Activated CD4-positive, alpha-beta T cell treated with anti-CD3 and anti-CD28 coated beads for 24 hours (primary cell): ENCODE data around the gene ASIC5.
"Not testable (repeated sequence)": the region's sequence is repeated elsewhere in the genome, so short reads cannot be mapped to it uniquely, and the experiment has no call there.

ENCODE experiments used
- DNase-seq, 2 donors: peaks; one replicate each; pipeline ENCODE4 v3.0.0-alpha.2; 2020; ENCODE audit warnings: low read depth in 2 of 2

Gene ASIC5

GRCh38 chr4:155800685-155801343 is 65.3 kb downstream of the ASIC5 start:
- no peak for DNase-seq

DNA sequence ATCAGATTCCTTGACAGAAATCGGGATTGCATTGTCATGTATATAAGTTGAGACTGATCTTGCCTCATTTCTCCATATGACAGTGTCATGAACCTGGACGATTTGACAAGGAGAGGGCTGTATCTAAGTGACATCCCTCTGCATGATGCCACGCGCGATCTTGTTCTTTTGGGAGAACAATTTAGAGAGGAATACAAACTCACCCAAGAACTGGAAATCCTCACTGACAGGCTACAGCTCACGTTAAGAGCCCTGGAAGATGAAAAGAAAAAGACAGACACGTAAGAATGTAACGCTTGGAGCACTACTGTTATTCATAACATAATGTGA is 66.3 kb downstream of the ASIC5 start:
- DNase-seq = no peak

DNA sequence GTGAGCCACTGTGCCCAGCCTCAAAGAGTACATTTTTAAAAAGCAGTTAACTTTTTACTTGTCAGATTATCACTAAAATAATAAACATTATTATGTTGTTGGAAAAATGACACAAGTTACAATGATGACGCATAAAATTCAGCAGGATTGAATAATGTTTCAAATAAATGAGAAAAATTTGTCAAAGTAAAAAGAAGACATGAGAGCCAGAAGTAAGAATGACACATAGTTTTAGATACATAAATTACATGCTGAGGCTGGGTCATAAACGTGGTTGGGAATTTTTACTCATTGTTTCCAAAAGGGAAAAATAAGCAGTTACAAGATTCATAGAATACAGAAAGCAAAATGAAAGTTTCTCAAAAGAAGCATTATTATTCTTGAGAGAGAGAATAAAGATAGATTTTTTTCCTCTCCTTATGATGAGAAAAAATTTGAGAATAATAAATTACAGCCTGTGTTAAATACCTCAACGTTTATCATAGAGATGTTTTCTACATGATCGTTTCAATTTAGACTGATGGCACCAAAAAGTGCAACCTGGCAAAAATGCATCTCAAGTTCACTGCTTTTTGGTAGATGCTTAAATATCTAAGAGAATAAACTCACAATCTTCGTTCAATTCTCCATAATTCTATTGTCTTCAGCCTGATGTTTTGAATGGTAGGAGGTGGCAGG is 66.8 kb downstream of the ASIC5 start:
- no peak for DNase-seq

DNA sequence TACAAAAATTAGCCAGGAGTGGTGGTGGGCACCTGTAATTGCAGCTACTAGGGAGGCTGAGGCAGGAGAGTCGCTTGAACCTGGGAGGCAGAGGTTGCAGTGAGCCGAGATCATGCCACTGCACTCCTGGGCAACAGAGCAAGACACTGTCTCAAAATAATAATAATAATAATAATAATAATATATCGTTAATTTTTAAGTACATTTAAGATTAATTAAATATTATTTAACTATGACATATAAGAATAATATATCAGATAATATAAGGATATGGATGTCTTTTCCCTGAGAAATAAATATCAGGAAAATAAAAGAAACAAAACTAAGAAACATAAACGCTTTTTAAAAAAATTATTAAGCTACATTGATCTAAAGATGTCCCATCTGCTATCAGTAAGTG is 68.5 kb downstream of the ASIC5 start:
- not testable (repeated sequence) for DNase-seq

DNA sequence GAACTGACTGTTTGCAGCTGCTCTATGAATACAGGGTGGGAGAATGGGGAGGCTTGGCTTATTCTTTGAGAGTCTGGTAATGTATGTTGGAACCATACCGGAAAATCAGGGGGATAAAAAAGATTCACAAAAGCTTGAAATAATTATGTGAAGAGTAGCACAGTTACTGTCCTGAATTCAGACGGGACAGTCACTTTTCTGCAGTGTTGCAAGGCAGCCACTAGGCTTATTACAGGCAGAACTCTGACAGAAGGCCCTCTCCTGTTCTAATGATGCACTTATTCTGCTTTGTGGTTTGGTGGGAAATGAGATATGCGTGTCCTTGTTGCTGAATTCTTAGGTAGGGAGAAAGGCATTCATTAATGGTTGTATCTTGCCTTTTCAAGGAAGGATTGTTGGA is 70.1 kb downstream of the ASIC5 start:
- no peak for DNase-seq

GRCh38 chr4:155794589-155795236 is 71.4 kb downstream of the ASIC5 start:
- no peak for DNase-seq

GRCh38 chr4:155789982-155790381 is 76.1 kb downstream of the ASIC5 start:
- DNase-seq = no peak

GRCh38 chr4:155789391-155789790 is 76.7 kb downstream of the ASIC5 start:
- DNase-seq = no peak

DNA sequence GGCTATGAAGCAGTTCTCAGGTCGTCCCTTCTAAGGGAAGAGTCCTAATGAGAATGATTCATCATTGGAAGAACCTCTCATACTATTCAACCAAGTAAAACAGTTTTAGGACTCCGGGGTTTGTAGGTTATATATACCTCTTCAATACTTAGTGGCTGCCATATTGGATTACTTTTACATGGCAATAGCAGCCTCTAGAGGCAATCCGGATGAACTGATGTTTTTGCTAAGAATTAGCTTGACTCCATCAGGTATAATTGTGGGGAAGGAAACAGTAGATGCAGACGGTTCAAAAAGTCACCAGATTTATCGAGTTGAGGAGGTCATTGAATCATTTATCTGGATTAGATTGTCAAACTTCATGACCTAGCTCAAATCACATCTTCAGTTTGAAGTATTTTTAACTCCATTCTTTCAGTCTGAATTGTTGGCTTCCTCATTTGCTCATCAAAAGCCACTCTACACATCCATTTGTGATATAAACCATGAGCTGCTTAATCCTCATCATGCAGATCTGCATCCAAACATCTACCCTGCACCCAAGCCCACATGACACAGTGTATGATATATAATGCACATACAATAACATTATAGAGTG is 78.9 kb downstream of the ASIC5 start:
- DNase-seq = no peak

- DNase-seq = no peak
These were observed 80.2 kb downstream of the ASIC5 start for GRCh38 chr4:155785828-155786227.

DNA sequence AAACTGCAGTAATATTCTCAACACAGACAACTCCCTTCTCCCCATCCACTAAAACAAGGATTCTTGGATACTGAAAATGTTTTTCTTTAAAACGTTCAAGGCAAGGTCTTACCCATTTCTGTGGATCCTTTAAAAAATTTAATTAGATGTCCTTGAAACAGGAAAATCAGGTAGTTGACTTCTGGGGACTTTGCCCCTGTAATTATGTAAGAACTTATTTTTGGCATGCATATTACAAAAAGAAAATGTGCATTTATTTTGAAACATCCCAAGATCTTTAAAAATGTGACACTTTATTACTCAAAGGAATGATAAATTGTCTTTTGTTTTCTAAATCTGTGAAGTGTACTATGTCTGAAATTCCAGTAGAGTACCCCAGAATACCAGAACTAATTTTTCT is 81.4 kb downstream of the ASIC5 start:
- no peak for DNase-seq

DNA sequence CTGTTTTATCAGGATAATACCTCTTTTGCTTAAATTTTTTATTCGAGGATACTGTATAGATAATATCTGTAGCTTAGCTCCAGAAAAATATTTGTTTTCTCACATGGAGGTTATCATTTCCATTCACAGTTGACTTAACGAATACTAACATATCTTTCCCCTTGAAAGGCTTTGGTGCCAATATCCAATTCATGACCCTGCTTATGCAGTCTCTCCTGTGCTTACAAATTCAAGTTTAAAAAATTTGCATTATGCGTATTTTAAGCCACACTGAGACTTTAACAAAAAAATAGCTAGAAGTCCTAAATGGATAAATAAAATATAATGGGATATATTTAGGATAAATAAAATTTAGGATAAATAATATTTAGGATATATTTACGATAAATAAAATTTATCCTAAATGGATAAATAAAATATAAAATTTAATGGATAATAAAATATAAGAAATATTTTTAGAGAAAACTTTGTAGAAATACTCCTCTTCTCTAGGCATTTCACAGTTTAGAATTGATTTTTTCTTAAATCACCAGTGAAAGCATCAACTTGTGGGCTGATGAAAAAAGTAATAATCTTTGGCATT is 84.7 kb downstream of the ASIC5 start:
- no peak for DNase-seq

GRCh38 chr4:155780775-155781174 is 85.3 kb downstream of the ASIC5 start:
- DNase-seq = no peak
